ENCODE measurements around the gene SYP. TPM values are rescaled to one million over a fixed set of nuclear protein-coding genes. Genes with fewer than 3 reads are reported as not detected.
"Not testable (repeated sequence)": the region's sequence is repeated elsewhere in the genome, so short reads cannot be mapped to it uniquely, and the experiment has no call there.

The SYP gene
- total and polyA plus RNA-seq, 9 donors, result 0.69 to 3.3 (median 1.9) TPM

DNA sequence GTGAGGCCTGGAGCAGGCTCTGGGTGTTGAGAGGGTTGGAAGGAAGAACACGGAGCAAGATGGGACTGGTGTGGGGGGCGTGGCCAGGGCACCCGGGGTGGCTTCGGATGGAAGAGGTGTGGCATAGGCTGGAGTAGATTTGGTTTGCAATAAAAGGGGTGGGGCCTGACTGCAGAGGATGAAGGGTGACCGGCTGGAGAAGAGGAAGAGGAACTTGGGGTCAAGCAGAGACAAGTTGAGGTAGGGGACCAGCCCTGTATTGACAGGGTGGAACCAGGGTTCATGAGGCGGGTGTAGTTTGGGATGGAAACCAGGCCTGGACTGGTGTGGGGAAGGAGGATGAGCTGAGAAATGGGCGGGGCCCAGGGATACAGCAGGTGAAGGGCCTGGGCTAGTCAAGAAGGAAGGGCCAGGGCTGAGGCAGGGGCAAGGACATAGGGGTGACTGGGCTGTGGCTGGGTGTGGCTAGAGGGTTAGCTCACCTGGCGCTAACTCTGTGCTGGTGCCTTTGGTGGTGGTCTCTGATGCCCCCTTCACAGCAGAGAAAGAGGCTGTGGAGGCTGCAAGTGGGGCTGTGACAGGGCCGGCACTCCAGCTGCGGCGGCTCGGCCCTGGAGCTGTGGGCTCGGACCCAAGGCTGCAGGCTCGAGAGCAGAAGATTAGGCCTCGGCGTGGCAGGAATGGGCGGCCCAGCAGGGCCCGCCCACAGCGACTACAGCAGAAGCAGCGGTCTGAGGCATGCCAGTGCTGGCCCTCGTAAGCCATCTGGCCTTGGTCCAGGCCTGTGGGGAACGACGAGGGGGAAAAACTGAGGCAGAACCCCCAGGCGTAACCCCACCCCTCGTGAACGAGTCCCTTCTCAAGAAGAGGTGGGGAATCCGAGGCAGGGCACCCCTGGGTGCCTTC, 23.3 kb downstream of the SYP start:
- H3K27ac ChIP-seq, result peak overlapping the region; percentile 11 to 65
- DNase-seq, result no peak
- no peaks in the 10 kb centered on the region for H3K9me3 ChIP-seq
- H3K4me3 ChIP-seq, result no peak overlapping the region
- intact Hi-C loops (cut with DNase I), result no loop called here
- H3K27me3 ChIP-seq, result no peaks in the 10 kb centered on the region
- no peaks in the 10 kb centered on the region for H3K36me3 ChIP-seq
- H3K4me1 ChIP-seq (ENCODE audit: insufficient read depth), result no peaks in the 10 kb centered on the region
- 51 to 74% (median 61%) methylated on average over 27 of the region's 27 CpGs for WGBS, 3 donors
- TF ChIP-seq EP300 (IDR thresholded peaks at IDR 0.05) (no peak), POLR2A (IDR thresholded peaks at IDR 0.05) (no peak)
- TF ChIP-seq, protein P1, sequence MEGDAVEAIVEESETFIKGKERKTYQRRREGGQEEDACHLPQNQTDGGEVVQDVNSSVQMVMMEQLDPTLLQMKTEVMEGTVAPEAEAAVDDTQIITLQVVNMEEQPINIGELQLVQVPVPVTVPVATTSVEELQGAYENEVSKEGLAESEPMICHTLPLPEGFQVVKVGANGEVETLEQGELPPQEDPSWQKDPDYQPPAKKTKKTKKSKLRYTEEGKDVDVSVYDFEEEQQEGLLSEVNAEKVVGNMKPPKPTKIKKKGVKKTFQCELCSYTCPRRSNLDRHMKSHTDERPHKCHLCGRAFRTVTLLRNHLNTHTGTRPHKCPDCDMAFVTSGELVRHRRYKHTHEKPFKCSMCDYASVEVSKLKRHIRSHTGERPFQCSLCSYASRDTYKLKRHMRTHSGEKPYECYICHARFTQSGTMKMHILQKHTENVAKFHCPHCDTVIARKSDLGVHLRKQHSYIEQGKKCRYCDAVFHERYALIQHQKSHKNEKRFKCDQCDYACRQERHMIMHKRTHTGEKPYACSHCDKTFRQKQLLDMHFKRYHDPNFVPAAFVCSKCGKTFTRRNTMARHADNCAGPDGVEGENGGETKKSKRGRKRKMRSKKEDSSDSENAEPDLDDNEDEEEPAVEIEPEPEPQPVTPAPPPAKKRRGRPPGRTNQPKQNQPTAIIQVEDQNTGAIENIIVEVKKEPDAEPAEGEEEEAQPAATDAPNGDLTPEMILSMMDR (IDR thresholded peaks at IDR 0.05), result no peak

DNA sequence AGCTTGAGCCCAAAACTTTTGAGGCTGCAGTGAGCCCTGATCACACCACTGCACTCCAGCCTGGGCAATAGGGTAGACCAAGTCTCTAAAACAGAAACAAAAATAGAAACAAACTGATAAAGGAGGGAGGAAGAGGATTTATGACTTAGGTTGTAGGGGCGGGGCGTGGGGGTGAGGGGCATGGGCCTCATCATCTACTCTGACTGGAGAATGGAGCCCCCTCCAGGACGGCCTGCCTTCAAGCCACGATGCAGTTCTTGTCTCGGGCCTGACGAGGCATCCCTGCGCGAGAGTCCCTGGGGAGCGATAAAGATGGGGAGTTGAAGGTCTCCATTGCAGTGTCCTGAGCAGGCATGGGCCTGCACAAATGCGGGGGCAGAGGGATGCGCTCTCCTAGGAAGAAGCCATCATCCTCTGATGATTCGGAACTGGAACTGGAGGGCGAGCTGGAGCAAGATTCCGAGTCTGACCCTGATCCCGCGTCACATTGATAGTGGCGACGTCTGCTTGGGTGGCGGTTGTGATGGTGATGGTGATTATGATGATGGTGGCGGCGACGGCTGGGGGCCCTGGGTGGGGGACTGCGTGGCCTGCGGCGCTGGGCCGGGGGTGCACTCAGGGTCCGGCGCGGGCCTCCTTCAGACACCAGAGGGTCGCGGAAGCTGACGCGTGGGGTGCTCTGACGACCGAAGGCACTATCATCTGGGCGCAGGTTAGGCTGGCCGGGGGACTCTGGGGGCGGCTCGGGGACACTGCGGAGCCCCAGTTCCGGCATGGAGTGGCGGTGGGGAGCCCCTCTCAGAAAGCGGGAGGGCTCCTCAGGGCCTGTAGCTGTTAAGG, 24.3 kb downstream of the SYP start:
- DNase-seq, result no peak
- intact Hi-C loops (cut with DNase I), result no loop called here
- no peaks in the 10 kb centered on the region for H3K36me3 ChIP-seq
- 83 to 86% (median 85%) methylated on average over 38 to 43 of the region's 43 CpGs for WGBS, 3 donors
- no peaks in the 10 kb centered on the region for H3K9me3 ChIP-seq
- H3K27me3 ChIP-seq, result no peaks in the 10 kb centered on the region
- TF ChIP-seq EP300 (IDR thresholded peaks at IDR 0.05), result no peak
- TF ChIP-seq POLR2A (IDR thresholded peaks at IDR 0.05), result no peak
- TF ChIP-seq, protein P1 (IDR thresholded peaks at IDR 0.05), result no peak
- H3K4me3 ChIP-seq, result no peak overlapping the region
- H3K27ac ChIP-seq, result no peak overlapping the region
- no peaks in the 10 kb centered on the region for H3K4me1 ChIP-seq (ENCODE audit: insufficient read depth)

DNA sequence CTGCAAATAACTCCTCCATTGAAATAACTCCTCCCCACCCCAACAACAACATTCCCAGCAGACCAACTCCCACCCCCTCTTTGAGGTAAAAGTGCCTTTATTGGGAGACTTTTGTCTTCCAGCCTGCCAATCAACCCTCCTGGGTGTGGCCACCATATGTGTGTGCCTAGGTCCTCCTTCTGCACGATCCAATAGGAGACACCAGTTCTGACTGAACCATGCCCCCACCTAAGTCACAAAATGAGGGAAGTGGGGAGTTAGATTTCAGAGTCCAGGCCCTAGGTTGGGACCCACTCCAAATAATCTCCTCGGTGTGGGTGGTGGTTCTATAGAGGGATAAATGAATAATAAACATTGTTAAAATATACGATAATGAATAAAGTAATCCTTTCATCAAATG, 25.3 kb downstream of the SYP start:
- Histone ChIP-seq H3K27ac (no peak overlapping the region), H3K4me1 (ENCODE audit: insufficient read depth) (no peaks in the 10 kb centered on the region), H3K27me3 (no peaks in the 10 kb centered on the region), H3K9me3 (no peaks in the 10 kb centered on the region), H3K36me3 (no peaks in the 10 kb centered on the region), H3K4me3 (no peak overlapping the region)
- intact Hi-C loops (cut with DNase I), result no loop called here
- WGBS, 3 donors, result 53 to 61% (median 56%) methylated on average over 3 of the region's 3 CpGs
- TF ChIP-seq POLR2A (IDR thresholded peaks at IDR 0.05) (no peak), EP300 (IDR thresholded peaks at IDR 0.05) (no peak)
- TF ChIP-seq, protein P1 (IDR thresholded peaks at IDR 0.05), result no peak
- no peak for DNase-seq

DNA sequence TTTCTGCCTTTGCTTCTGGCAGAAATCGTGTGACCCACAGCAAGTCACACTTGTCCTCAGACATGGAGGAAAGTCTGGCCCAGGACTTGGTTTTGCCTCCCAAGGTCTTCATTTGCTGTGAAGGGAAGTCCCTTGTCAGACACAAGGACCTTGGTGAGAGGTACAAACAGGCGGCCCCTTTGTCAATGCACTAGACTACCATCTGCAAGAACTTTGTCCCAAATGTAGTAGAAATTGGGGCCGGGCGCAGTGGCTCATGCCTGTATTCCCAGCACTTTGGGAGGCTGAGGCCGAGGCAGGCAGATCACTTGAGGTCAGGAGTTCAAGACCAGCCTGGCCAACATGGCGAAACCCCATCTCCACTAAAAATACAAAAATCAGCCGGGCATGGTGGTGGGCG, 26.4 kb downstream of the SYP start:
- intact Hi-C loops (cut with DNase I); H3K4me3 ChIP-seq; H3K27ac ChIP-seq; H3K36me3 ChIP-seq; DNase-seq; H3K4me1 ChIP-seq (ENCODE audit: insufficient read depth); H3K9me3 ChIP-seq; H3K27me3 ChIP-seq: not testable (repeated sequence)
- WGBS, 3 donors, result 77 to 88% (median 86%) methylated on average over 8 of the region's 8 CpGs

Measured in ovary (tissue), 9 donors.